AG08396 (cell line): ENCODE measurements around the gene DLG4.

Experiments used
- DNase-seq: peaks from one replicate; pipeline ENCODE4 v3.0.0; 2012; ENCODE audit warnings: low spot score, mixed read lengths

Gene DLG4

GRCh38 chr17:7219812-7220592, at the start of gene DLG4, which contains the start of gene ACADVL:
TSS of gene DLG4 (minus strand) at chr17:7219836.
TSS of gene ACADVL (plus strand) at chr17:7219938. CDS start at chr17:7219985, 47 bp downstream.
- peak; percentile 95 for DNase-seq

GRCh38 chr17:7266784-7267183, 47.1 kb upstream of the DLG4 start:
- peak; percentile 35 for DNase-seq

GRCh38 chr17:7263801-7264078, 44.1 kb upstream of the DLG4 start:
- DNase-seq, result no peak

GRCh38 chr17:7262935-7263800, 43.5 kb upstream of the DLG4 start:
- peak; percentile 30 for DNase-seq

- peak; percentile 26 for DNase-seq
These were observed 42.7 kb upstream of the DLG4 start, which contains the start of gene CLDN7 for GRCh38 chr17:7262192-7262934. TSS of gene CLDN7 (minus strand) at chr17:7262478. CDS start at chr17:7262043, 435 bp downstream.

GRCh38 chr17:7261379-7262191, 41.9 kb upstream of the DLG4 start:
- peak; percentile 41 for DNase-seq

- peak; percentile 54 for DNase-seq
These were observed 41.2 kb upstream of the DLG4 start for GRCh38 chr17:7260651-7261378.

- no peak for DNase-seq
These were observed 40.5 kb upstream of the DLG4 start for GRCh38 chr17:7260151-7260550.

GRCh38 chr17:7259555-7259889, 39.9 kb upstream of the DLG4 start:
- no peak for DNase-seq

- DNase-seq, result no peak
These were observed 39.3 kb upstream of the DLG4 start for GRCh38 chr17:7258731-7259554.

- no peak for DNase-seq
These were observed 37.3 kb upstream of the DLG4 start for GRCh38 chr17:7256766-7257456.

GRCh38 chr17:7254511-7254910, 34.9 kb upstream of the DLG4 start:
- DNase-seq, result no peak

GRCh38 chr17:7253082-7253481, 33.4 kb upstream of the DLG4 start:
- DNase-seq, result no peak

- peak; percentile 90 for DNase-seq
These were observed 32.8 kb upstream of the DLG4 start, which contains the start of gene ELP5 for GRCh38 chr17:7252176-7253043. TSS of gene ELP5 (plus strand) at chr17:7252215. CDS start at chr17:7252551, 336 bp downstream.

GRCh38 chr17:7251661-7252175, 32.1 kb upstream of the DLG4 start, which contains the start of gene CTDNEP1:
TSS of gene CTDNEP1 (minus strand) at chr17:7251734. CDS start at chr17:7251296, 438 bp downstream.
- peak; percentile 98 for DNase-seq

- DNase-seq, result no peak
These were observed 31.3 kb upstream of the DLG4 start for GRCh38 chr17:7250695-7251627.

- DNase-seq, result no peak
These were observed 30.2 kb upstream of the DLG4 start for GRCh38 chr17:7249830-7250229.
